DOHH2 (cell line): Measurements from ENCODE around the gene TNNI2.

Experiments used
- H3F3A ChIP-seq: fragments of 200-600 bp; sonication (generic), shearing (Covaris generic); 2 replicates; pipeline ENCODE4 v1.6.0; 2016; ENCODE audit warnings: antibody characterized with exemption, mild to moderate bottlenecking; ENCODE audit not compliant: control insufficient read depth, insufficient read depth
- H3K27ac ChIP-seq: fragments of 200-600 bp; sonication (generic); 2 replicates; pipeline ENCODE4 v1.5.1; 2014; ENCODE audit warnings: low read depth, mild to moderate bottlenecking, low read length, moderate library complexity
- H3K27me3 ChIP-seq: fragments of 200-600 bp; sonication (generic); 2 replicates; pipeline ENCODE4 v1.6.1; 2014; ENCODE audit warnings: mild to moderate bottlenecking, low read length, mixed read lengths; ENCODE audit not compliant: control insufficient read depth
- H3K36me3 ChIP-seq: fragments of 200-600 bp; sonication (generic); 2 replicates; pipeline ENCODE4 v1.6.1; 2014; ENCODE audit warnings: mild to moderate bottlenecking, low read length, moderate library complexity, mixed read lengths; ENCODE audit not compliant: control insufficient read depth
- H3K4me1 ChIP-seq: fragments of 200-600 bp; sonication (generic); 2 replicates; pipeline ENCODE4 v1.6.1; 2014; ENCODE audit warnings: mild to moderate bottlenecking, low read length, mixed read lengths; ENCODE audit not compliant: control insufficient read depth
- H3K4me2 ChIP-seq: fragments of 200-600 bp; sonication (generic); 2 replicates; pipeline ENCODE4 v1.6.0; 2014; ENCODE audit warnings: mild to moderate bottlenecking, low read length, moderate library complexity
- H3K4me3 ChIP-seq: fragments of 200-600 bp; sonication (generic); 2 replicates; pipeline ENCODE4 v1.5.1; 2014; ENCODE audit warnings: mild to moderate bottlenecking, low read length, mixed read lengths
- H3K79me2 ChIP-seq: fragments of 200-600 bp; sonication (generic); 2 replicates; pipeline ENCODE4 v1.6.1; 2014; ENCODE audit warnings: mild to moderate bottlenecking, low read length, mixed read lengths; ENCODE audit not compliant: control insufficient read depth
- H3K9me2 ChIP-seq: fragments of 200-600 bp; sonication (generic); replicated peaks from 2 replicates; pipeline ENCODE4 v1.6.1; 2014; ENCODE audit warnings: mild to moderate bottlenecking, low read length, mixed read lengths; ENCODE audit not compliant: control insufficient read depth
- H3K9me3 ChIP-seq: fragments of 200-600 bp; sonication (generic); 2 replicates; pipeline ENCODE4 v1.6.1; 2014; ENCODE audit warnings: antibody characterized with exemption, low read length, mixed read lengths; ENCODE audit not compliant: control insufficient read depth, insufficient read depth
- H4K20me1 ChIP-seq: fragments of 200-600 bp; sonication (generic); 2 replicates; pipeline ENCODE4 v1.6.0; 2014; ENCODE audit warnings: low read depth, mild to moderate bottlenecking, antibody characterized with exemption, low read length, moderate library complexity; ENCODE audit not compliant: control insufficient read depth, insufficient read depth
- CTCF ChIP-seq: fragments of 200-600 bp; sonication (generic); IDR thresholded peaks from one replicate; pipeline ENCODE4 v1.5.1; 2014; ENCODE audit warnings: antibody characterized with exemption, mild to moderate bottlenecking, low read depth, low read length; ENCODE audit not compliant: poor library complexity, severe bottlenecking
- EZH2phosphoT487 ChIP-seq: fragments of 200-600 bp; sonication (generic); IDR thresholded peaks from 2 replicates; pipeline ENCODE4 v1.6.1; 2017; ENCODE audit warnings: borderline replicate concordance, mild to moderate bottlenecking, antibody characterized with exemption, low read length, moderate library complexity, mixed read lengths

TNNI2 gene

GRCh38 chr11:1853376-1854131, 14.8 kb downstream of the TNNI2 start:
- no peaks in the 10 kb centered on the region for H3K9me2 ChIP-seq
- peaks cover 15% of the 10 kb centered on the region for H4K20me1 ChIP-seq
- H3K4me2 ChIP-seq: peak overlapping the region; percentile 94
- no peaks in the 10 kb centered on the region for H3K27me3 ChIP-seq
- H3K36me3 ChIP-seq: peaks cover 40% of the 10 kb centered on the region
- peak overlapping the region; percentile 79 for H3K4me3 ChIP-seq
- H3K9me3 ChIP-seq: no peaks in the 10 kb centered on the region
- H3K4me1 ChIP-seq: peaks cover 55% of the 10 kb centered on the region
- H3K27ac ChIP-seq: peak overlapping the region; percentile 96
- 0 out of 2 replicates have a peak, but pooled peaks cover 2% of the 10 kb centered on the region for H3F3A ChIP-seq
- H3K79me2 ChIP-seq: peaks cover 67% of the 10 kb centered on the region
- no peak for TF ChIP-seq EZH2phosphoT487
- peak; percentile 50 for TF ChIP-seq CTCF

- Histone ChIP-seq H3K36me3 (peaks cover 40% of the 10 kb centered on the region), H3K9me3 (no peaks in the 10 kb centered on the region), H3K4me1 (peaks cover 52% of the 10 kb centered on the region), H4K20me1 (peaks cover 17% of the 10 kb centered on the region), H3K4me2 (peak overlapping the region; percentile 94), H3K27me3 (no peaks in the 10 kb centered on the region), H3K27ac (peak overlapping the region; percentile 96), H3K9me2 (no peaks in the 10 kb centered on the region), H3K4me3 (peak overlapping the region; percentile 79), H3F3A (0 out of 2 replicates have a peak, but pooled peaks cover 2% of the 10 kb centered on the region), H3K79me2 (peaks cover 75% of the 10 kb centered on the region)
- TF ChIP-seq CTCF: no peak
- TF ChIP-seq EZH2phosphoT487: no peak
These were observed 15.6 kb downstream of the TNNI2 start for GRCh38 chr11:1854132-1854948.

GRCh38 chr11:1854949-1855885, 16.4 kb downstream of the TNNI2 start:
- H3K27me3 ChIP-seq: no peaks in the 10 kb centered on the region
- peak overlapping the region; percentile 79 for H3K4me3 ChIP-seq
- H3K27ac ChIP-seq: no peak overlapping the region
- 0 out of 2 replicates have a peak, but pooled peaks cover 2% of the 10 kb centered on the region for H3F3A ChIP-seq
- peaks cover 43% of the 10 kb centered on the region for H3K4me1 ChIP-seq
- H4K20me1 ChIP-seq: peaks cover 17% of the 10 kb centered on the region
- peaks cover 40% of the 10 kb centered on the region for H3K36me3 ChIP-seq
- H3K9me2 ChIP-seq: no peaks in the 10 kb centered on the region
- H3K4me2 ChIP-seq: peak overlapping the region; percentile 94
- H3K79me2 ChIP-seq: peaks cover 81% of the 10 kb centered on the region
- TF ChIP-seq EZH2phosphoT487: no peak
- no peak for TF ChIP-seq CTCF
- no peaks in the 10 kb centered on the region for H3K9me3 ChIP-seq
